Testis (tissue), 3 donors: ENCODE measurements around the gene CCDC117. TPM values are rescaled to one million over a fixed set of nuclear protein-coding genes. Genes with fewer than 3 reads are reported as not detected.

Source experiments
- DNase-seq: peaks from one replicate; pipeline ENCODE4 v3.0.0-alpha.2; 2019
- H3K27ac ChIP-seq, 2 donors: fragments of 200-600 bp; sonication (generic); one replicate each; pipeline ENCODE4 v1.5.1; 2019
- H3K27me3 ChIP-seq: fragments of 200-600 bp; sonication (generic); one replicate; pipeline ENCODE4 v1.5.1; 2019
- H3K36me3 ChIP-seq: fragments of 200-600 bp; sonication (generic); one replicate; pipeline ENCODE4 v1.5.1; 2017; ENCODE audit warnings: low read depth; ENCODE audit errors: missing control alignments
- H3K4me1 ChIP-seq: fragments of 200-600 bp; sonication (generic); one replicate; pipeline ENCODE4 v1.5.1; 2019
- H3K4me3 ChIP-seq, 2 donors: fragments of 200-600 bp; sonication (generic); one replicate each; pipeline ENCODE4 v1.5.1; 2017 to 2019
- H3K9me3 ChIP-seq: fragments of 200-600 bp; sonication (generic); one replicate; pipeline ENCODE4 v1.5.1; 2017
- CTCF ChIP-seq, 3 experiments: fragments of 450-650 bp in 2 of 3; fragments of 200-600 bp in 1 of 3; sonication (generic) in 1 of 3; IDR thresholded peaks; one replicate each; pipeline ENCODE4 v1.5.1; 2016 to 2019; ENCODE audit warnings: antibody characterized with exemption in 3 of 3, mild to moderate bottlenecking in 2 of 3, moderate library complexity in 1 of 3
- POLR2A ChIP-seq: fragments of 450-650 bp; IDR thresholded peaks from one replicate; pipeline ENCODE4 v1.6.1; 2017; ENCODE audit warnings: antibody characterized with exemption, mild to moderate bottlenecking, moderate library complexity
- WGBS, 2 donors: methylation state at CpG; one replicate each; pipeline ENCODE4 v1.1.5; 2018; 5-methylcytosine and 5-hydroxymethylcytosine counted together
- intact Hi-C: fragments of 100-400 bp; cut with DNase I; formaldehyde crosslinking; loops from one replicate; pipeline ENCODE4 v1.15.1; 2023; ENCODE audit warnings: low total_unique reads
- polyA plus RNA-seq: library from polyadenylated mRNA; stranded (reverse); fragments of 350-450 nt; fragmentation: Illumina TruSeq; extraction: RNeasy Lipid Tissue Mini Kit (QIAGEN cat#74804); gene quantifications from one replicate; pipeline ENCODE4 v1.2.3, GENCODE V29; 2014; ENCODE audit warnings: low read depth, low replicate concordance; ENCODE audit not compliant: insufficient read depth
- total RNA-seq, 2 donors: library from RNA; depleted of rRNA; stranded (reverse); fragments of >200 nt; gene quantifications; one replicate each; pipeline ENCODE4 v1.2.3, GENCODE V29; 2016

CCDC117 gene
- total and polyA plus RNA-seq, 3 donors from 2014 or later = 68.6 to 83.0 (median 76.1) TPM

- Histone ChIP-seq H3K4me1 (peaks cover 5% of the 10 kb centered on the region), H3K36me3 (no peaks in the 10 kb centered on the region), H3K4me3 (no peak overlapping the region), H3K27ac (no peak overlapping the region), H3K9me3 (no peaks in the 10 kb centered on the region), H3K27me3 (no peaks in the 10 kb centered on the region)
- intact Hi-C loops = no loop called here
- no peak for TF ChIP-seq CTCF (IDR thresholded peaks at IDR 0.05)
- TF ChIP-seq POLR2A = no peak
- WGBS, 2 donors = 78 to 84% methylated on average over 5 of the region's 5 CpGs
- DNase-seq = no peak
These were observed 23.7 kb downstream of the CCDC117 start for GRCh38 chr22:28795932-28796856.

- Histone ChIP-seq H3K27ac (peak overlapping the region; percentile 93 to 99), H3K36me3 (no peaks in the 10 kb centered on the region), H3K27me3 (no peaks in the 10 kb centered on the region), H3K4me3 (peak overlapping the region; percentile 82 to 100), H3K9me3 (no peaks in the 10 kb centered on the region), H3K4me1 (peaks cover 10% of the 10 kb centered on the region)
- WGBS, 2 donors = 3 to 7% methylated on average over 7 of the region's 7 CpGs
- intact Hi-C loops = no loop called here
- peak; percentile 44 for DNase-seq
- TF ChIP-seq CTCF (IDR thresholded peaks at IDR 0.05) (no peak), POLR2A (no peak)
These were observed 26.5 kb downstream of the CCDC117 start for GRCh38 chr22:28798810-28799605.

- WGBS, 2 donors = 0 to 1% methylated on average over 10 to 30 of the region's 31 CpGs
These were observed 27.3 kb downstream of the CCDC117 start for GRCh38 chr22:28799606-28800307.

More at GRCh38 chr22:28799606-28800307, 27.3 kb downstream of the CCDC117 start:
- no peaks in the 10 kb centered on the region for H3K9me3 ChIP-seq
- H3K36me3 ChIP-seq = no peaks in the 10 kb centered on the region
- no peak for TF ChIP-seq CTCF (IDR thresholded peaks at IDR 0.05)
- TF ChIP-seq POLR2A = no peak
- peak; percentile 63 for DNase-seq
- intact Hi-C loops = no loop called here
- H3K27me3 ChIP-seq = no peaks in the 10 kb centered on the region
- peak overlapping the region; percentile 93 to 99 for H3K27ac ChIP-seq
- peaks cover 10% of the 10 kb centered on the region for H3K4me1 ChIP-seq
- peak overlapping the region; percentile 82 to 100 for H3K4me3 ChIP-seq
